Fibroblast of lung (primary cell): ENCODE data around the gene GALNT11.

Experiments
- EZH2 ChIP-seq: IDR thresholded peaks from 2 replicates; pipeline ENCODE4 v1.5.1; 2012; ENCODE audit warnings: low read length, control low read depth, mild to moderate bottlenecking; ENCODE audit errors: missing control alignments
- TF ChIP-seq, protein P1 (sequence below), 2 donors: IDR thresholded peaks in 1 of 2; conservative IDR thresholded peaks in 1 of 2; 1 replicate in 1 of 2; 2 replicates in 1 of 2; pipeline ENCODE4 v1.5.1; 2011 to 2012; ENCODE audit warnings: low read length in 2 of 2, control low read depth in 1 of 2, inconsistent platforms in 1 of 2, low read depth in 1 of 2, mild to moderate bottlenecking in 1 of 2

DNA sequence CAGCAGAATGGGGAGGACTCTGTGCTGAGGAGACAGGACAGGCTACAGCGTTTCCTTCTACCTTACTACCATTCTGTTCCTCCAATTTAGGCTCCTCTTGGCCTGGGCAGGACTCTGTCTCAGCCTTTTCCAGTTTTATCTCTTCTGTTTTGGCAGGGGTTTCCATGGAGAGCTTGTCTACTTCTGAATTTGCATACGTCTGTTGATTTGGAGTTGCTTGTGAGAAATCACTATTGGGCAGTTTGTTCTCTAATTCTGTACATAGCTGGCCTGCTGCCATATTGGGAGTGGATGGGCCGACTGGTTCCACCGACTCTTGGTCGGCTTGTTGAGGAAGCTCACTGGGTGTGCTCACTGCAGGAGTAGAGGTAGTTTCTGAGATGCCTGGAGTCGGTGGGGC is 136.8 kb downstream of the GALNT11 start:
- TF ChIP-seq, protein P1, sequence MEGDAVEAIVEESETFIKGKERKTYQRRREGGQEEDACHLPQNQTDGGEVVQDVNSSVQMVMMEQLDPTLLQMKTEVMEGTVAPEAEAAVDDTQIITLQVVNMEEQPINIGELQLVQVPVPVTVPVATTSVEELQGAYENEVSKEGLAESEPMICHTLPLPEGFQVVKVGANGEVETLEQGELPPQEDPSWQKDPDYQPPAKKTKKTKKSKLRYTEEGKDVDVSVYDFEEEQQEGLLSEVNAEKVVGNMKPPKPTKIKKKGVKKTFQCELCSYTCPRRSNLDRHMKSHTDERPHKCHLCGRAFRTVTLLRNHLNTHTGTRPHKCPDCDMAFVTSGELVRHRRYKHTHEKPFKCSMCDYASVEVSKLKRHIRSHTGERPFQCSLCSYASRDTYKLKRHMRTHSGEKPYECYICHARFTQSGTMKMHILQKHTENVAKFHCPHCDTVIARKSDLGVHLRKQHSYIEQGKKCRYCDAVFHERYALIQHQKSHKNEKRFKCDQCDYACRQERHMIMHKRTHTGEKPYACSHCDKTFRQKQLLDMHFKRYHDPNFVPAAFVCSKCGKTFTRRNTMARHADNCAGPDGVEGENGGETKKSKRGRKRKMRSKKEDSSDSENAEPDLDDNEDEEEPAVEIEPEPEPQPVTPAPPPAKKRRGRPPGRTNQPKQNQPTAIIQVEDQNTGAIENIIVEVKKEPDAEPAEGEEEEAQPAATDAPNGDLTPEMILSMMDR (conservative IDR thresholded peaks at IDR 0.05 in 1 of 2, IDR thresholded peaks at IDR 0.05 in 1 of 2; ENCODE audit: low read depth in 1 of 2, low read length in 2 of 2), result no peak
- no peak for TF ChIP-seq EZH2
